GM18870 (cell line): ENCODE data around the gene PKDCC.
"Not testable (repeated sequence)": the region's sequence is repeated elsewhere in the genome, so short reads cannot be mapped to it uniquely, and the experiment has no call there.

Source experiments
- ATAC-seq: cut with Tn5 transposase; IDR thresholded peaks from one replicate; pipeline ENCODE4 v1.9.1; 2021; ENCODE audit warnings: moderate library complexity; ENCODE audit not compliant: unreplicated experiment

The PKDCC gene

DNA sequence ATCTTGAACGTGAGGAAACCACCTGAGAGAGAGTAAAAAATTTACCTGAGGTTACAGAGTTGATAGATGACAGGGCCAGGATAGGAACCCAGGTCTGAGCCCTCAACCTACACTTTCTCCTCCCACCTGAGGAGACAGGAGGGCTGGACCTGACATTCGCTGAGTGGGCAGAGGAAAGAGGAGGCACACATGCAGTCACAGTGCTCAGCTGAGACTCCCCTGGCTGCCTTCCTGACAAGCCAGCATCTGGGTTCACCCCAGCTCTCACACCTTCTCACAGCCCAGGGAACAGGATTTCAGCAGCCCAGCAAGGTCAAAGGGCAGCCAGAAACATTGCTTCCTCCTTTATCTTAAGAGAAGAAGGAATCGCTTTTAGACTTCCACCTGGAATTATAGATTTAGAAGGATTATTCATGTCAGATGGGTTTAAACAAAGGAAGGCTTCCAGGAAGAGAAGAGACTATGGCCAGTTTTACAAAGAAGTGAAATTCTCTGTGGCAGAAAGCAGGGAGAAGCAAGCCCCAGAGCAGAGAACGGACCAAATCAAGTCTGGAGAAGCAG lies 18.1 kb upstream of the PKDCC start:
- no peak for ATAC-seq

DNA sequence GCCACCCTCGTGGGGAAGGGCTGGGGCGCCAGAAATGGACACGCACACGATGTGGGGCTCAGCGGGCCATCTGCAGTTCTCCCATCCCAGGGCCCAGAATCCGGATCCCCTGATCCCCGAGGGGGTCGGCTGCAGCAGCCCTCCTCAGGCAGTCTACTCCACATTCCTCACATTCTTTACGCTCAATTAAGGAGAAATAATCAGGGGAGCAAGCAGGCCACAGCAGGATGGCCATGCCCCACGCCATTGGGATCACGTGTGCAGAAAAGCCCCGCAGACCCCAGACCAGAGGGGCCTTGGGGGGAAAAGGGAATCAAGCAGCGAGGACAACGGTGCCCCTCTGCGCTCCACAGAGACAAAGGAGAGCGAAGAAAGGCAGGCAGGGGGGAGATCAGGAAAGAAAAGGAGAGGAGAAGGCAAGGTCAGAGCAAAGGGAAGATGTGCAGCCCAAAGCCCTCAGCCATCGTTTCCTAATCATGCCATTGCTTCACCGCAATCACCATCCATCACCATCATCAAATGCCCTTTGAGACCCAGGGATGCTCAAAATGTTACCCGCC lies 17.5 kb upstream of the PKDCC start:
- ATAC-seq: no peak

DNA sequence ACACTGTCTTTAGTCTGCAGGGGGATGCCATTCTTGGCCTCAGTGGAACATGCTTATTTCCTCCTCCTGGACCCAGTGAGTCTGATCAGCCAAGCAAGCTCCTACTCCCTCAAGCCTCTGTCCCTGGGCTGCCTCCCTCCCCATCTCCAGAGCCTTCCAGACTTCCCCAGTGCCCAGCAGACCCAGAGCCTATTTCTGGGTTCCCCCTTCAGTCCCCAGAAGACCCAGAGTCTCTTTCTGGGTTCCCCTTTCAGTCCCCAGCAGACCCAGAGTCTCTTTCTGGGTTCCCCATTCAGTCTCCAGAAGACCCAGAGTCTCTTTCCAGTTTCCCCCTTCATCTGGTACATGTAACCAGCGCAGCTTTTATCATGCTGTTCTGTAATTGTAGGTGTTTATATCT lies 17.0 kb upstream of the PKDCC start:
- ATAC-seq: no peak

DNA sequence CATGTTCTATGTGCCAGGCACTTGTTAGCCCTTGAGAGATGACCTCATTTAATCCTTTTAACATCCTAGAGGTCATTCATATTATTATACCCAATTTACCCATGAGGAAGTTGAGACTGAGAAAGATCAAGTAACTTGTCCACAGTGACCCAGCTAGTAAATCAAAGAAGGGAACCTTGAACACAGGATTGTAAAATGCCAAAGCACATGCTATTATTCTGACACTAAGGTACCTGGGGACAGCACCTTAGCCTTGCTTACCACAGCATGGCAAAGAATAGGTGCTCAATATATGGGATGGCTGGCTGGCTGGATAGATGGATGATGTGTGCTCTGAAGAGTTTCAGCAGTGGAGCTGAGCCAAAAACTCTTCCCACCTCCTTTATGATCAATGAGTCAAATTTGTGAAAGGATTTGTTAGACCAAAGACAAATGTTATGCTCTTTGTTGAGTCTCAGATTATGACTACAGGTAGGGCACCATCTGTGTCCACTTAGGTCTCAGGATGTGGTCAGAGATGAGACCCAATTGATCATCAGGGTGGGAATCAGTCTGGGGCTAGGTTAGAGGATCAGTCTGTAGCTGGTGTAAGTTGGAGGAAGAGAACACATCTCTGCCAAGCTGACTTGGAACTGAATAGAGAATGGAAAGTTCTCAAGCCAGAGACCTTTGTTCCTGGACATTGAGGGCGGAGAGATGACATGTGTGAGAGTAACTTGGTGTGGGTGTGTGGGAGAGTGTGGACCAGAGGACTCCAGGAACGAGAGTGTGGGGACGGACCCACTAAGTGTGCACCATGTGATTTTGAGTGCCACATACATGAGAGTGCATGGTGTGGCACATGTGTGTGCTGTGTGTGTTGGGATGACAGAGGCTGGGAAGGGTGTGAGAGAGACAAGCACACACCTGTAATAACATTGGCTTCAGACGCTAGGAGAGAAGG lies 16.3 kb upstream of the PKDCC start:
- no peak for ATAC-seq

DNA sequence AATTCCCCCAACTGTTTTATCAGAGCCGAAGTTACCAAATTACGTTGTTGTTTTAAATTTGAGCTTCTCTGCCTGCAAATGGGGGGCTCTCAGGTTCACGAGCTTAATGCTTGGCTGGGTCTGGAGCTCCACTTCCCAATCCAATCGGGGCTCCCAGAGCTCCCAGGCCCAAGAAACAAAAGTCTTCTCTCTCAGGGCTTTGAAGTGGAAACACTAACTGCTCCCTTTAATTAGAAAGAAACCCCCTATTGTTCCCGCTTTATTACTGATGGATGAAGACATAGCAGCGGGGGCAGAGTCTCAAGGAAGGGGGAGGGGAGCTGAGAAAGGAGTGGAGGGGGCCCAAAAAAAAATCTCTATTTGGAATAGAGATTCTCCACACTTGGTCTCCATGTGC lies 15.6 kb upstream of the PKDCC start:
- no peak for ATAC-seq

DNA sequence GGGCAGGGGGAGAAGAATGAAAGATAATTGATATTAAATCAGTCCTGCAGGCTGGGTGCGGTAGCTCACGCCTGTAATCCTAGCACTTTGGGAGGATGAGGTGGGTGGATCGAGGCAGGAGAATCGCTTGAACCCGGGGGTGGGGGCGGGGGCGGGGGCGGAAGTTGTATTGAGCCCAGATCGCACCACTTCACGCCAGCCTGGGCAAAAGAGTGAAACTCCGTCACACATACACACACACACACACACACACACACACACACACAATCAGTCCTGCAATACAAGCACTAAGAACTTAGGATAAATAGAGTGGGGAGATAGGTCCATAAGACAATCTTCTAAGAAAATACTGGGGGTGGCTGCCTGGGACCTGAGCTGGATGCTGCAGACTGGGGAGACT lies 15.1 kb upstream of the PKDCC start:
- ATAC-seq: no peak

DNA sequence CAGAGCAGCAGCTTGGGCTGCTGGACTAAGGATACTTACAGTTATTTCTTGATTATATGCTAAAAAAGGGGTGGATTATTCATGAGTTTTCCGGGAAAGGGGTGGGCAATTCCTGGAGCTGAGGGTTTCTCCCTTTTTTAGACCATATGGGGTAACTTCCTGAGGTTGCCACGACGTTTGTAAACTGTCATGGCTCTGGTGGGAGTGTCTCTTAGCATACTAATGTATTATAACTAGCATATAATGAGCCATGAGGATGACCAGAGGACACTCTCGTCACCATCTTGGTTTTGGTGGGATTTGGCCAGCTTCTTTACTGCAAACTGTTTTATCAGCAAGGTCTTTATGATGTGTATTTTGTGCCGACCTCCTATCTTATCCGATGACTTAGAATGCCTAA lies 13.7 kb upstream of the PKDCC start:
- ATAC-seq: not testable (repeated sequence)

DNA sequence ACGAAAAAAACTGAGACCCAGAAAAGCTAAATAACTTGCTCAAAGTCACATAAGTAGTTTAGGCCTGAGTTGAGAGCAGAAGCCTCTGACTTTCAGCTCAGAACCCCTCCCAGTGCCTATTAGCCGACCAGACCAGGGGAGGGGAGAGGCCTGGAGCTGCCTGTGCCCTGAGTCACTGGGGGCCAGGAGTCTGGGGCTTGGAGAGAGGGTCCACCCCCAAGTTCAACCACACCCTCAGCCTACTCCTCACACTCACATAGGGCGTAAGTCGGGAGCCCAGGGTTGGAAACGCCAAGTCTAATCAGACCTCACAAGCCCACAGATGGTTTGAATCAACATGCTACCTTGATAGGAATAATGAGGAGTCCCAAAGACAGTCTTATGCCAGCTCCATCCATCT lies 12.6 kb upstream of the PKDCC start:
- no peak for ATAC-seq

DNA sequence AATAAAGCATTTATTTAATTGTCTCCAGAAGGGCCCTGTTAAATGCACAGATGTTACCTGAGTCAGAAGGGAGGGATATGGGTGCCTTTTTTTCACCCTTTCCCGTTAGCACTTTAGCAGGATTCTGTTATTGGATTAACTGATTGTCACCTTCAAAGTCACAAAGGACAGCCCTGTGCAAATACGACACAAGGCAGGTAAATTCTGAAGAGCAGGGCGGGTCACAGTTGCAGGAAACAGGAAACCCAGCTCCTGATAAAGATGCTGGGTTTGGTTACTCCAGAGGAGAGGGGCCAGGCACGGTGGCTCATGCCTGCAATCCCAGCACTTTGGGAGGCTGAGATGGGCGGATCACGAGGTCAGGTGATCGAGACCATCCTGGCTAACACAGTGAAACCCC lies 11.4 kb upstream of the PKDCC start:
- no peak for ATAC-seq

DNA sequence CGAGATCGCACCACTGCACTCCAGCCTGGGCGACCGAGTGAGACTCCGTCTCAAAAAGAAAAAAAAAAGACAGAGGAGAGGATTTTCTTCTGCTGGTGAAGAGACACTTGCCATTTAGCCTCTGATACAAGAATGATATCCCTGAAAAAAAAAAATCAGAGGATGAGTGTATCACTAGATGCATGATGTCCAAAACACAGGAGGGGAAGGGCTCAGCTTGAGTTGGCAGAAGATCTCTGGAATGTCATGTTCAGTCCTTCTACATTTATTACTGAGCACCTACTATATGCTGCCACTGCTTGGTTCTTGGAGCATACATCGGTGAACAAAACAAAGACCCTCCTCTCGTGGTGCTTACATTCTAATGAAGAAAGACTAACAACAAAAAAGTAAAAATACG lies 10.9 kb upstream of the PKDCC start:
- no peak for ATAC-seq

DNA sequence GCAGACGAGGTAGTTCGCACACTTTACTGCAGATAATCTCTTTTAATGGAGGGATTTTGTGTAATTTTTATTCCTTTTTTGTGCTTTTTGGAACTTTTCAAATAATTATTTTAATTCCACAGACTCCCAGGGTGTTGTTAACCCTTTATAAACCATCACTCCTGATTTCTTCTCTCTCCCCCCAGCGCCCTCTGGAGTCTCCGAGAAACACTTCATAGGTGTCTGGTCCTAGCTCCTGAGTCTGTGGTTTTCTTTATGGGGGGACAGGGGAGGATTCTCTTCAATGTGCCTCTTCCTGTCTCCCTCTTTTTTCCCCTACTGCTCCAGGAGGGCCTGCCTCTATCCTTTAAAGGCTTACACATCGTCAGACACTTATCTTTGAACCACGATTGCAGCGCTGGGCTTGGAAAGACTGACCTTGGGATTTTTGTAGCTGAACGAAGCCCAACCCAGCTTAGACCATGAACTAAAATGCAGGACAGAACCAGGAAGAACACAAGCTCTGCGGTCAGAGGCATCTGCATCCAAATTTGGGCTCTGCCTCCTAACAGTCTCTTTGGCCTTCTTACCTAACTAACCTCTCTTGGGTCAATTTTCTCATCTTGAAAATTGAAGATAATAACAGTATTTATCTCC lies 7.1 kb upstream of the PKDCC start:
- no peak for ATAC-seq

DNA sequence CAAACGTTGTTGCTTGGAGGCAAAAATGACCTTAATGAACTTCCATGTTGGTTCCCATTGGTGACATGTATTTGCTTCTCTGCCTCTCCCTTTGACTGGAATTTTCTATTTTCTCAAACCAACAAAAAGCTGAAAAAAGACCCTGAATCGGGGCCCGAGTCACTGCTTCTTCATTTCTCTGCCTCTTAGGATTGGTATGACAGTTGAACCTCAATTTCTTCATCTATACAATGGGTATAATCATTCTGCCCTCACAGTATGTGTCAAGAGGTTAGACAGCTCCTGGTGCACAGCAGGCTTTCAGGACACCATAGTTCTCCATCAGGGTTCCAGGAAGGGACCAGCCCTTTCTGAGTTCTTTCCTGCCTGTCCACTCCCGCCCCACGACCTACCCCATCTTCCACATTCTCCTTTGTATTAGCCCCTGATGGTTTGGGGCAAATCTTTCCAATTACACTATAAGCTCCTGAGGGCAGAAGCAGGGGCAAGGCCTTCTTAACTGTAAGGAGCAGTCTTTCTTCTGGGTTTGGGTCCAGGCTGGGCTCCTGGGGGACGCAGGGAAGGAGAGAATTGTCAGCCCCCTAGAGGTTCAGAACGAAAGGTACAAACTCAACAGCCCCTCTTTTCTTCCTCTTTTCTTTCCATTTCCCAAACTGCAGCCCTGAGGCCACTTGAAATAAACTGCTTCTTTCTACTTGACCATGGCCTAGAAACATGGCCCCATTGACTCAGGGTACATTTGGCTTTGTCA lies 6.3 kb upstream of the PKDCC start:
- ATAC-seq: no peak

DNA sequence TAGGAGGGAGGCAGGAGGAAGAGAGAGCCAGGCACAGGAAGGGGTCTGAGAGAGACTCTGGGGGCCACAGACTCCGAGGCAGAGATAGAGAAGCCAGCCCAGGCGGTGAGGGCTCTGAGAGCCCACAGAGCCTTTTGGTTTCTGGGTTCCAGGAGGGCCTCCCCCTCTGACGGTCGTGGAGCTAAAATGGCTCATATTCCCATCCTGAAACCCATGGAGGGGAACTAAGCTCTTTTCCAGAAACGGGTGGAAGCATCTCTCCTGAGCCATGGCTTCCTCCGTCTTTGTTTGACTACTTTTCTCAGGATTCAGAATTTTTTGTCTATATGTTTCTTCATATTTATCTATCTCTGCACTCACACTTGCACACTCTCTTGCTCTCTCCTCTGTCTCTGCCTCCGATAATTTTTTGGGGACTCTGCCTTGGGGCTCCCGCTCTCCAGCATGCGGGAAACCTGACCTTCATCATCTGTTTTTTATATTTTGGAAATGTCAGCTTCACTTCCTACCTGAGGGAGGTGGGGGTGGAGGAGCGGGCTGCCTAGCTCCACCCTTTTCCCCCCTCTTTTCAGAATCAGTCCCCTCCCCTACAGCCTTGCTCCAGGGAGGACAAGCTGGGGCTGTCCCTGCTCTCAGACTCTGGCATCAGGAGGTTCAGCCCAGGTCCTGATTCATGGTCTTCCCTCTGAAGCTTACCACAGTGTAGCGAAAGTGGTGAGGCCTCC lies 5.0 kb upstream of the PKDCC start:
- ATAC-seq: no peak

DNA sequence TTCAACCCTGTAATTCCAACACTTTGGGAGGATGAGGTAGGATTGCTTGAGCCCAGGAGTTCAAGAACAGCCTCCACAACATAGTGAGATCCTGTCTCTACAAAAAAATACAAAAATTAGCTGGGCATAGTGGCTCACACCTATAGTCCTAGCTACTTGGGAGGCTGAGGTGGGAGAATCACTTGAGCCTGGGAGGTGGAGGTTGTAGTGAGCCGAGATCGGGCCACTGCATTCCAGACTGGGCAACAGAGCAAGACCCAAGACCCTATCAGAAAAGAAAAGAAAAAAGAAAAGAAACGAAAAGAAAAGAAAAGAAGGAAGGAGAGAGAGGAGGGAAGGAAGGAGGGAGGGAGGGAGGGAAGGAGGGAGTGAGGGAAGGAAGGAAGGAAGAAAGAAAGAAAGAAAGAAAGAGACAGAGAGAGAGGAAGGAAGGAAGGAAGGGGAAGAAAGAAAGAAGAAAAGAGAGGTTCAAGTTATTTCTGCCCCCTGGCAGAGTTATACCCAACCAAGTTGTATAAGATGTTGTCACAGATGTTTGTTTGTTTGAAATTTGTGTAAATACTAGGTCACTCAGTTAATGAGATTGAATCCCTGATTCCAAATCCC lies 3.9 kb upstream of the PKDCC start:
- ATAC-seq: no peak

DNA sequence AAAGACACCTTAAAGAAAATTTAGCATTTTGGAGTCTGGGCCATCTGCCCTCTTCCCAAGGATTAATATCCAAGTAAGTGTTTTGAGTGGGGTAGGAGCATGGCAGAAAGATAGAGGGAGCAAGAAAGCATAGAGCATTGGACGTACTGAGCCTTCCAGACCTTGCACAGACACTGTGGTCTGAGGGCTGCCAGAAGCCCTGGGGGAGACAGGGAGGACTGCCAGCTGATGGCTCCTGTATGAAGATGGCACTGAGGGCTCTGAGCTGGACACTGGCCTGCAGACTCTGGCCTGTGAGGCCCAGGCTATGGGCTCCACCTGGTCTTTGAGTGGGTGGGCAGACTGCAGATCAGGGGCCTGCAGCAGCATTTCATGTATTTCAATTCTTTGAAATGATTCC lies 2.9 kb upstream of the PKDCC start:
- ATAC-seq: no peak

DNA sequence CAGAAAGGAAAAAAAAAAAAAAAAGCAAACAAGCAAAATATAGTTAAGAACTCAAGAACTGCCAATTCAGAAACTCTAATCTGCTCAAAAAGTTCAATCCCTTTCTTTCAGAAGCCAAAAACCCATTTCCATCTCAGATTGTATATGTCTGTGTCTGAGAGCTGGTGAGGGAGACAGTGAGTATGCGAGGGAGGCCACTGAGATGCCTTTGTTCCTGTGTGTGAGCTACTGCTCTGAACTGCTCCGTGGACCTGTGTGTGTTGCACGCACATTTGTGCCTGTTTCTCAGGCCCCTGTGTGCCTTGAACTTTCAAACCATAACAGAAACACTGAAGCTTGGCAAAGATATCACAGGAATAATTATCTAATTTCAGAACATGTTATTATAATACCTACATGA lies 2.5 kb upstream of the PKDCC start:
- no peak for ATAC-seq

DNA sequence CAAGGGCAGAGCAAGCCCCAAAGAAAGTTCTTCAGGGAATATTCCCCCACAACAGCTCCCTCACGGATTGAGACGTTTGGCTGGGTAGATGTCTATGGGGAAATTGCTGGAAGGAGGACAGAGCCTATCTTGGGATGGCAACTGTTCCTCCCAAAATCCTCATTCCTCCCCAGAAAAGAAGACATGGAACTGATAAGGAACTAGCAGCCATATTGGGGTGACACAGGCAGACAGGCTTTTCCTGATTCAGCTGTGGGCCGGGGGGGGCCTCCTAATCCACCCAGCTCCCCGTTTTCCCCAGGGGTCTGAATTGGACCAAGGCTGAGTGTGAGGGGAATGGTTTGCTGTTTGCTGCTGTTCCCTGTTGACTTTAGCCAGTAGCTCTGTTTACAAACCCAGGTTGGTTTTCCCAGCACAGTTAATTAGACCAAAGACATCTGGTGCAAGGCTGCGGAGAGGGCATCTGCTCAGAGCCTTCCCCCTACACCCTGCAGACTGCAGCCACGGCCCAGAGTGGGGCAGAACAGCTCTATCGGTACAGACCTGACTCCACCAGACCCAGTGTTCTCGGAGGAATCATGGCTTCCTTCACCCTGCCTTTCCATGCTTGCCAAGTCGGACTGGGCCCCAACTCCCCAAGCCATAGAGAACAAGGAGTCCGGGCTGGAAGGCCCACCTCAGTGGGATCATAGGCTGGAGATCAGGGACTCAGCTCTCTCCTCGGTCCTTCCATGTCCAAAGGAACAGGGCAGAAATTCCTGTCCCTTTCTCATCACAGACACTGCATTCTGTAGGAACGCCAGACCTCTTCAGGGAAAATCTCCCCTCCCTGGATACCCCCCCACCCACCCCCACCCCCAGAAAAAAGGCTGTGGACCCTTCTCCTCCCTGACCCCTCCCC lies 1.7 kb upstream of the PKDCC start:
- no peak for ATAC-seq

DNA sequence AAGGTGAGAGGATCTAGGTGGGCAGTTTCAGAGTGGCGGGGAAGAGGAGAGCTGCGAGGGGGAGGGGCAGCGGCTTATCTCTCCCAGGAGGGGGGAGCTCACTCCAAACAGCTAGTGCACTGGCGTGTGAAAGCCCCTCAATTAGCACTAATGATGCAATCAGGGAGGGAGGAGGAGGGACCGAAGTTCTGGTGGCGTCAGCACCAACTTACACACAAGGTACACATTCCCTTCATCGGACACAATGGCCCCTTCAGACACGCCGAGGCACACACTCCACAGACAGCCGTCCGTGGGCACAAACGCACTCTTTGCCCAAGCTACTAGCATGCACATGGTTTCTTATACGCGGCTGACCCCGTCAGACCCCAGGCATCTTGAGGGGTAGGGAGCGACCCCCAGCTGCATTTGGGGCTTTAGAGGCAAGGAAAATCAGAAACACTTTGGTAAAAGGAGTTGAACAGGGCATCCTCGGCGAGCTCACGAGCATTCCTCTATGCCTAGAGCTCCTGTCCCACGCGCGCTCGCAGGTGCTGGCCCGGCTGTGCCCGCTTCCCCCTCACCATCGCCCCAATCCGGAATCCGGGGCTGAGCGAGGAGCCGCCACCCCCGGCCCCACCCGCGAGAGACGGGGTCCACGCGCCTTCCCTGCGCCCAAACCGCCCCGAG lies 868 bp upstream of the PKDCC start:
- ATAC-seq: no peak
